HG03457 (cell line): ENCODE data around the gene GRID2IP.
A peak's percentile ranks its signal among the peaks of the same experiment; 100 is the strongest.
"Not testable (repeated sequence)": the region's sequence is repeated elsewhere in the genome, so short reads cannot be mapped to it uniquely, and the experiment has no call there.

Experiments used
- ATAC-seq: cut with Tn5 transposase; IDR thresholded peaks from one replicate; pipeline ENCODE4 v1.9.1; 2021; ENCODE audit warnings: moderate number of reproducible peaks; ENCODE audit not compliant: unreplicated experiment

The GRID2IP gene

GRCh38 chr7:6551016-6551511 lies at the start of gene GRID2IP:
GRID2IP (minus strand) TSS chr7:6551461; CDS start chr7:6551436, 25 bp downstream.
- no peak for ATAC-seq

- ATAC-seq, result no peak
These were observed 48.8 kb upstream of the GRID2IP start for GRCh38 chr7:6600093-6600492.

- peak; percentile 16 for ATAC-seq
These were observed 39.4 kb upstream of the GRID2IP start for GRCh38 chr7:6590645-6591110.

DNA sequence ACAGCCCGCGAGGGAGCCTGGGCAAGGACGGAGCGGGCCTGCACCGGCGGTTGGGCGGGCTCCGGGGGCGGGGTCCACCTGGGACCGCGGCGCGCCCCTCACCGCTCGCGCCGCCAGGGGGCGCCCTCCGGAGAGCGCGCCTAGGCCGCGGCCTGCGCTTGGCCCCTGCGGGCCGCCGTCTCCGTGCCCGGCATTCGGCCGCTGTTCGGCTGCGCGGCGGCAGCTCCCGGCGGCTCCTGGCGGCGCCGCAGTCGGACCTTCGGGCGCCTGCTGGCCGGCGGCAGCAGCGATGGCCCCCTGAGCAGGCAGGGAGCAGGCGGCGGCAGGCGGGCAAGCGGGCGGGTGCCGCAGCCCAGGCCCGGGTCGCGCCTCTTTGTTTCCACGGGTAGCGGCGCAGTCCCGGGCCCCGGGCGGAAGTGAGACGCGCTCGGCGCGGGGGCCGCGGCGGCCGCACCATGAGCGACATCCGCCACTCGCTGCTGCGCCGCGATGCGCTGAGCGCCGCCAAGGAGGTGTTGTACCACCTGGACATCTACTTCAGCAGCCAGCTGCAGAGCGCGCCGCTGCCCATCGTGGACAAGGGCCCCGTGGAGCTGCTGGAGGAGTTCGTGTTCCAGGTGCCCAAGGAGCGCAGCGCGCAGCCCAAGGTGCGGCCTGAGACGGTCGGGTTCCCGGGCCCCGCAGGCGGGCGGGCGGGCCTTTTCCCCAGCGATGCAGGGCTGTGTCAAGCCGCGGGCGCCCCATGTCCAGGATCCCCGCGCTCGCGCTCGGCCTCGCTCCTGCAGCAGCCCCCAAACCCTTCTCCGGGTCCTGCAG lies 38.8 kb upstream of the GRID2IP start, which contains the start of gene INTS15:
Gene INTS15, plus strand, starts transcription at position 193 of the 816 bp plus-strand sequence. Its CDS starts 263 bp downstream, at position 456.
- peak; percentile 79 for ATAC-seq

DNA sequence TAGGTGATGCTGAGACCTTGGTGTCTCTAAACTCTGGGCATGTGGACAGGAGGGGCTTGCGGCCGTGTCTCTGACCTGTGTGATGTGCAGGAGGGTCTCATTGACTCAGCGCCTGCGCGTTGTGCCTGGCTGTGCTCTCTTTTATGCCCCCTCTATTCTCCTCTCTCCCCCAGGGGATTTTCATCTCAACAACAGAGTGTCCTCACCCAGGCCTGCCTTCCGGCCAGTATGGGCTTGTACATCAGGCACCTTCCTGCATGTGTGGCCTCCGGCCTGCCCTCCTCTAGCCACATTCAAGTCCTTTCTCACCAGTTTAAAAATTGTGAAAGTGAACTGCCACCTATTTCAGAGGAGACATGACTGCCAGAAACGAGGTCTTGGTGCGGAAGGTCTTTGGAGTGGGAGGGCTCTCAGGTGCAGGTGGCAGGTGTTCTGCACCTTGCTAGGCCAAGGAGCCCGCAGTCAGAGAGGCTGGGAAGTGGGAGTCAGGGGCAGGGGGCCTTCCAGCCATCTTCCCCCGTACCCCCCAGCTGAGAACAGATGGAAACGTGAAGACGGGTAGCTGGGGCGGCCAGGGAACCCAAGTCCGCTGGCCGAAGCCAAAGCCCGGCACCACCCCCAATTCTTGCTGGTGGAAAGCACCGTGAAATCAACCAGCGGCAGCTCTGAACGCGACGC lies 38.0 kb upstream of the GRID2IP start:
- no peak for ATAC-seq

- ATAC-seq, result no peak
These were observed 37.3 kb upstream of the GRID2IP start for GRCh38 chr7:6588566-6588965.

GRCh38 chr7:6585746-6586432 lies 34.6 kb upstream of the GRID2IP start:
- not testable (repeated sequence) for ATAC-seq

DNA sequence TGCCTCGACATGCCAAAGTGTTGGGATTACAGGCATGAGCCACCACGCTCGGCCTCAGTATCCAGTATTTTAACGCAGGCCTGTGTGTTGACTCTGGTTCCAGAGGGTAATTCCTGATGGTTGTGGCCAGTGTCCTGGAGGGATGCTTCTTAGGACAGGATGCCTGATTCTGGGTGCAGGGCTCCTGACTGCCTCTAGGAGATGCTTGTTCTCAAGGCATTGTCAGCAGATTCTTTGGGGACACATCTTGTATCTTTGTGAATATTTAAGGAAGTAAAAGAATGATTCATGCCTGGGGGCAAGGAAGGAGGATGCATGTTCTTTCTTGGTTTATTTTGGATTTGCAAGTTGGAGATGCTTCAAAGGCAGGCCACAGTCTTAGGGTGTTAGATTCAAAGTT lies 28.2 kb upstream of the GRID2IP start:
- ATAC-seq, result no peak

DNA sequence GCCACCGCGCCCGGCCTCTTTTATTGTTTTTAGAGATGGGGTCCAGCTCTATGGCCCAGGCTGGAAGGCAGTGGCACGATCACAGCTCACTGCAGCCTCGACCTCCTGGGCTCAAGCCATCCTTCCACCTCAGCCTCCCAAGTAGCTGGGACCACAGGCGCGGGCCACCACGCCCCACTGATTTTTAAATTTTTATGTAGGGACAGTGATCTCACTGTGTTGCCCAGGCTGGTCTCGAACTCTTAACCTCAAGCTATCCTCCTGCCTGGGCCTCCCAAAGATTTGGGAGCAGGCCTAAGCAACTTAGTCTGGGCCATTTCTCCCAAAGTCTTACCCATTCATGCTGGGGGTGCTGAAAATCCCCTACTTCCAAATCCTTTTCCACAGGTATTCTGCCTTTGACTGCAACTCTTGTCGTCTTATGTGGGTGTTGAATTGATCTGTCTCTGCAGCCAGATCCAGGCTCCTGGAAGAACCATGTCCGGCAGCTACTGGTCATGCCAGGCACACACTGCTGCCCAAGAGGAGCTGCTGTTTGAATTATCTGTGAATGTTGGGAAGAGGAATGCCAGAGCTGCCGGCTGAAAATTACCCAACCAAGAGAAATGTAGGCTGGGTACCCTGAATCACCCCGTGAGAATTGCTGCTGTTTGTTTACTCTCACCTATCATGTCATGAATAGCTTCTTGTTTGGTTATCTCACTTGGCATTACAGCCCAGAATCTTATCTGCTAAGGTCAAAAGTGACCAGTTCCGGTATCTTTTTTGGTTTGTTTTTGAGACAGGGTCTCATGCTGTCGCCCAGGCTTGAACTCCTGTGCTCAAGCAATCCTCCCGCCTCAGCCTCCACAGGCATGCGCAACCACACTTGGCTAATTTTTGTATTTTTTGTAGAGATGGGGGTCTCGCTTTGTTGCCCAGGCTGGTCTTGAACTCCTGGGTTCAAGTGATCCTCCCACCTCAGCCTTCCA lies 27.1 kb upstream of the GRID2IP start:
- ATAC-seq, result no peak

DNA sequence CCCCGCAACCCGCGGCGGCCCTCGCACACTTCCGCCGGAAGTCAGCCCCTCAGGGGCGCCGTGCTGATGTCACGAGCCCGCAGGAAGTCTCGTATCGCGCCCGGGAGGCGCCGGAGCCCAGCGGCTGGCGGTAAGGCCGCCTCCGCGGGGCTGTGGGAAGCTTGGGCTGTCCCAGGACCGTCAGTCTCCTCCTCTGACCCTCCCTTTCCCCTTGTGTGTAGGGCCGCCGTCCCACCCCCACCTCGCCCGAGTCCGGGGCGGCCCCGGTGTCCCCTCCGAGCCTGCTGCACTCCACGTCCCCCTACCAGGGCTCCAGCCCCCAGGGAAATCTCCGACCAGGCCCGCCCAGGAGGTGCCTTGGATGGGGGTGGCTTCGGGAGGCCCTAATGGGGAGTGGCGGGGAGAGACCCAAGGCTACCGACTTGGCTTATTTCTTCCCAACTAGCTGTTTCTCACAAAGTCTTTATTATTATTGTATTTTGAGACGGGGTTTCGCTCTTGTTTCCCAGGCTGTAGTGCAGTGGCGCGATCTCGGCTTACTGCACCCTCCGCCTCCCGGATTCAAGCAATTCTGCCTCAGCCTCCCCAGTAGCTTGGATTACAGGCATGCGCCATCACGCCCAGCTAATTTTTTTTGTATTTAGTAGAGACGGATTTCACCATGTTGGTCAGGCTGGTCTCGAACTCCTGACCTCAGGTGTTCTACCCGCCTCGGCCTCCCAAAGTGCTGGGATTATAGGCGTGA lies 26.3 kb upstream of the GRID2IP start, which contains the start of gene ZDHHC4:
Gene ZDHHC4, plus strand, starts transcription at position 86 of the 745 bp plus-strand sequence. CDS start 3,108 bp downstream, outside the sequence.
- peak; percentile 96 for ATAC-seq

- not testable (repeated sequence) for ATAC-seq
These were observed 25.7 kb upstream of the GRID2IP start for GRCh38 chr7:6576867-6577368.

DNA sequence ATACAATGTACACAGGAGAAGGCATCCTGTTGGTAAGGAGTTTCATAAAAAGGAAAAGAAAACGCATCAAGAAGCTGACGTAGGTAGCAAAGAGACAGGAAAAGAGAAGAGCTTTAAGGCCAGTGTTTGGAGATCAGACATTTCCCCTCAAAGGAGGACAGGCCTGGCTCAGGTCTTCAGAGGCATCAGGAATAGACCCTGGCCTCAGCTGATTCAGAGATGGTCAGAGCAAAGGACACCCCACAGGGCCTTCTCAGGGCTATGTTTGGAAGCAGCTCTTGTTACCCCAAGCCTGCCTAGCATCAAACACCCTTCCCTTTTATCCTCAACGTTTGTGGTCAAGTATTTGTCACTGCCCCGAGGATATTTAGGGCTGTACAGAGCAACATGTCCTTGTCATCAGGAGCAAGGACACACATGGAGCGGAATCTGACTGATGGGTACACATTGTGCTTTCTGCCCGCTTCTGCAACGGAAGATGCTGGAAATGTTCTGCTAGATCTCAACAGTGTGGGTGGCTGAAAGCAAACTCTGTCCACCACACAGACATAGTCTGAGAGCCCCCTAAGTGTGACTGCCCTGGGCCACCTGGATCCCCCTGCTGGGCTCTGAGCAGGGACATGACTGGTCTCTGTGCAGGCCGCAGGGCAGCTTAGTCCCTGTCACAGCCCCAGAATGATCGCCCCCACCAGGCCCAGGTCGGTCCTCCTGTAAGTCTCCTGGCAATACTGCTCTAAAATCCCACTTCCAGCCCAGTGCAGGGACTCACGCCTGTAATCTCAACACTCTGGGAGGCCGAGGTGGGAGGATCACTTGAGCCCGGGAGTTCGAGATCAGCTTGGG lies 25.0 kb upstream of the GRID2IP start:
- ATAC-seq, result no peak

DNA sequence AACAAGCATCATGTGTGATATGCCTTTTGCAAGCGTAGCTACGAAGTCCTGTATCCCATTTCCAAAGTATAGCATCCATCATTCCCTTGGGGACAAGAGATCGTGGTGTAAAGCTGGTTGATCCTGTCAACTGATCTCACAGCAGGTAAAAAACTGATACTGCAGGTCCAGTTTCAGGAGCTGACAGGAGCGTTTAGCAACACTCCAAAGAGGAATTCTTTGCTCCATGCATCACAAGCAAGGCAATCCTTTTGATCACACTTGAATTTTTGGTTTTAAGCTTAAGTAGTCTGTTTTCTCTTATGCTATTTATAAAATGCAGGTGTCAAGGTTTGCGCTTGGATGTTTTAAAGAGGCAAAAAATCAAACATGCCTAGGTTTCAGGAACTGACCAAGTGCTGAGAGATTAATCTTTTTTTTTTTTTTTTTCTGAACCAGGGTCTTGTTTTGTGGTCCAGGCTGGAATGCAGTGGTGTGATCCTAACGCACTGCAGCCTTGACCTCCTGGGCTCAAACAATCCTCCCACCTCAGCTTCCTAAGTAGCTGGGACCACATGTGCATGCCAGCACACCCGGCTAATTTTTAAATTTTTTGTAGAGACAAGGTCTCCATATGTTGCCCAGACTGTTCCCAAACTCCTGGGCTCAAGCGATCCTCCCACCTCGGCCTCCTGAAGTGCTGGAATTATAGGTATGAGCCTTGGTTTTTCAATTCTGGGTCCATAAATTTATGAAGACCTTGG lies 24.2 kb upstream of the GRID2IP start:
- ATAC-seq, result no peak

- ATAC-seq, result no peak
These were observed 20.0 kb upstream of the GRID2IP start for GRCh38 chr7:6571160-6571779.

- no peak for ATAC-seq
These were observed 16.6 kb upstream of the GRID2IP start for GRCh38 chr7:6567886-6568285.

- no peak for ATAC-seq
These were observed 14.4 kb upstream of the GRID2IP start for GRCh38 chr7:6565655-6566054.
